ENCODE data around the gene MAP3K8. TPM values are rescaled to one million over a fixed set of nuclear protein-coding genes. Genes with fewer than 3 reads are reported as not detected.
A peak's percentile ranks its signal among the peaks of the same experiment; 100 is the strongest.

The MAP3K8 gene
- total and polyA plus RNA-seq, 9 of the 15 experiments (the other 6 are each of a cell fraction or from before 2014, with no cell fraction given) = 6.9 to 23.6 (median 13.6) TPM

DNA sequence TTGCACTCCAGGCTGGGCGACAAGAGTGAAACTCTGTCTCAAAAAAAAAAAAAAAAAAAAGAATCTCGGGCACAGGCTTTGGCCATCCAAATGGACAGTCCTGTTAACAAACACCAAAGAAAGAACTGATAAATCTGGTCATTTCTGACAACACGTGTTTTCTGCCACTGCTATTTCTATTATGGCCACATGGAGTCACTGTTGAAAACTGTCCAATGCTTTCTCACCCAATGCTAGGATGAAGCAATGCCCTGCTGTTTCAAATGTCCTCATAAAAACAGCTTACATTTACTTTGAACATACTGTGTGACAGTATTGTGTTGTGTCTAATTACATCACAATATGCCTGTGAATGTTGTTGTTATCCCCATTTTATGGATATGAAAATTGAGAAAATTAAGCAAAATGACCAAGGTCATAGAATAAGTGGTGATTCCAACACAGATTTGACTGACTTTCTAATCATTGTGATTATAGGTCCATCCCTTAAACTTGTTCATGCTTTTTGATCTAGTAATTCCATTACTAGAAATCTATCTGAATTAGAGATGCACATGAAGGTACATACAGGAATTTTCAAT lies 19.9 kb upstream of the MAP3K8 start (continued):
- TF ChIP-seq CBX2 (IDR thresholded peaks at IDR 0.05; ENCODE audit: insufficient read depth, low read length, poor library complexity, severe bottlenecking) (no peak), CBX3 (IDR thresholded peaks at IDR 0.05; ENCODE audit: borderline replicate concordance in 1 of 2, low read length in 2 of 2) (no peak), PPARD (CRISPR knock-in tag; IDR thresholded peaks at IDR 0.05) (no peak), SIRT6 (IDR thresholded peaks at IDR 0.05; ENCODE audit: low read depth, low read length) (no peak), HNRNPL (IDR thresholded peaks at IDR 0.05; ENCODE audit: low read depth, low read length) (no peak), POLR2AphosphoS2 (IDR thresholded peaks at IDR 0.05; ENCODE audit: low read length) (no peak), GTF2E2 (tag; IDR thresholded peaks at IDR 0.05) (no peak; the same call in 1 of the 2 replicates), NFIX (CRISPR knock-in tag; IDR thresholded peaks at IDR 0.05; ENCODE audit: low read depth) (no peak), ILK (tag; IDR thresholded peaks at IDR 0.05; ENCODE audit: borderline replicate concordance, low read depth) (no peak), ZNF23 (CRISPR knock-in tag; IDR thresholded peaks at IDR 0.05) (no peak), ZNF174 (CRISPR knock-in tag; IDR thresholded peaks at IDR 0.05) (no peak), ZNF76 (CRISPR knock-in tag; IDR thresholded peaks at IDR 0.05; ENCODE audit: borderline replicate concordance) (no peak), ELF4 (CRISPR knock-in tag; IDR thresholded peaks at IDR 0.05) (no peak)
- TF ChIP-seq, protein P1, sequence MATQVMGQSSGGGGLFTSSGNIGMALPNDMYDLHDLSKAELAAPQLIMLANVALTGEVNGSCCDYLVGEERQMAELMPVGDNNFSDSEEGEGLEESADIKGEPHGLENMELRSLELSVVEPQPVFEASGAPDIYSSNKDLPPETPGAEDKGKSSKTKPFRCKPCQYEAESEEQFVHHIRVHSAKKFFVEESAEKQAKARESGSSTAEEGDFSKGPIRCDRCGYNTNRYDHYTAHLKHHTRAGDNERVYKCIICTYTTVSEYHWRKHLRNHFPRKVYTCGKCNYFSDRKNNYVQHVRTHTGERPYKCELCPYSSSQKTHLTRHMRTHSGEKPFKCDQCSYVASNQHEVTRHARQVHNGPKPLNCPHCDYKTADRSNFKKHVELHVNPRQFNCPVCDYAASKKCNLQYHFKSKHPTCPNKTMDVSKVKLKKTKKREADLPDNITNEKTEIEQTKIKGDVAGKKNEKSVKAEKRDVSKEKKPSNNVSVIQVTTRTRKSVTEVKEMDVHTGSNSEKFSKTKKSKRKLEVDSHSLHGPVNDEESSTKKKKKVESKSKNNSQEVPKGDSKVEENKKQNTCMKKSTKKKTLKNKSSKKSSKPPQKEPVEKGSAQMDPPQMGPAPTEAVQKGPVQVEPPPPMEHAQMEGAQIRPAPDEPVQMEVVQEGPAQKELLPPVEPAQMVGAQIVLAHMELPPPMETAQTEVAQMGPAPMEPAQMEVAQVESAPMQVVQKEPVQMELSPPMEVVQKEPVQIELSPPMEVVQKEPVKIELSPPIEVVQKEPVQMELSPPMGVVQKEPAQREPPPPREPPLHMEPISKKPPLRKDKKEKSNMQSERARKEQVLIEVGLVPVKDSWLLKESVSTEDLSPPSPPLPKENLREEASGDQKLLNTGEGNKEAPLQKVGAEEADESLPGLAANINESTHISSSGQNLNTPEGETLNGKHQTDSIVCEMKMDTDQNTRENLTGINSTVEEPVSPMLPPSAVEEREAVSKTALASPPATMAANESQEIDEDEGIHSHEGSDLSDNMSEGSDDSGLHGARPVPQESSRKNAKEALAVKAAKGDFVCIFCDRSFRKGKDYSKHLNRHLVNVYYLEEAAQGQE (IDR thresholded peaks at IDR 0.05; ENCODE audit: borderline replicate concordance) = peak; percentile 91
- TF ChIP-seq, protein P1 (CRISPR knock-in tag; IDR thresholded peaks at IDR 0.05; ENCODE audit: low read depth) = no peak
- TF ChIP-seq, protein P2, sequence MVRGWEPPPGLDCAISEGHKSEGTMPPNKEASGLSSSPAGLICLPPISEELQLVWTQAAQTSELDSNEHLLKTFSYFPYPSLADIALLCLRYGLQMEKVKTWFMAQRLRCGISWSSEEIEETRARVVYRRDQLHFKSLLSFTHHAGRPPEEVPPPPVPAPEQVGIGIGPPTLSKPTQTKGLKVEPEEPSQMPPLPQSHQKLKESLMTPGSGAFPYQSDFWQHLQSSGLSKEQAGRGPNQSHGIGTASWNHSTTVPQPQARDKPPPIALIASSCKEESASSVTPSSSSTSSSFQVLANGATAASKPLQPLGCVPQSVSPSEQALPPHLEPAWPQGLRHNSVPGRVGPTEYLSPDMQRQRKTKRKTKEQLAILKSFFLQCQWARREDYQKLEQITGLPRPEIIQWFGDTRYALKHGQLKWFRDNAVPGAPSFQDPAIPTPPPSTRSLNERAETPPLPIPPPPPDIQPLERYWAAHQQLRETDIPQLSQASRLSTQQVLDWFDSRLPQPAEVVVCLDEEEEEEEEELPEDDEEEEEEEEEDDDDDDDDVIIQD (CRISPR knock-in tag; IDR thresholded peaks at IDR 0.05) = no peak
- TF ChIP-seq, protein P3, sequence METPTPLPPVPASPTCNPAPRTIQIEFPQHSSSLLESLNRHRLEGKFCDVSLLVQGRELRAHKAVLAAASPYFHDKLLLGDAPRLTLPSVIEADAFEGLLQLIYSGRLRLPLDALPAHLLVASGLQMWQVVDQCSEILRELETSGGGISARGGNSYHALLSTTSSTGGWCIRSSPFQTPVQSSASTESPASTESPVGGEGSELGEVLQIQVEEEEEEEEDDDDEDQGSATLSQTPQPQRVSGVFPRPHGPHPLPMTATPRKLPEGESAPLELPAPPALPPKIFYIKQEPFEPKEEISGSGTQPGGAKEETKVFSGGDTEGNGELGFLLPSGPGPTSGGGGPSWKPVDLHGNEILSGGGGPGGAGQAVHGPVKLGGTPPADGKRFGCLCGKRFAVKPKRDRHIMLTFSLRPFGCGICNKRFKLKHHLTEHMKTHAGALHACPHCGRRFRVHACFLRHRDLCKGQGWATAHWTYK (CRISPR knock-in tag; IDR thresholded peaks at IDR 0.05) = no peak
